NCI-H1694 (cell line): ENCODE measurements around the gene RBAK.
"Not testable (repeated sequence)": the region's sequence is repeated elsewhere in the genome, so short reads cannot be mapped to it uniquely, and the experiment has no call there.

Experiments
- DNase-seq: peaks from one replicate; lab custom pipeline; 2025; lab: John Stamatoyannopoulos, UW

RBAK gene

DNA sequence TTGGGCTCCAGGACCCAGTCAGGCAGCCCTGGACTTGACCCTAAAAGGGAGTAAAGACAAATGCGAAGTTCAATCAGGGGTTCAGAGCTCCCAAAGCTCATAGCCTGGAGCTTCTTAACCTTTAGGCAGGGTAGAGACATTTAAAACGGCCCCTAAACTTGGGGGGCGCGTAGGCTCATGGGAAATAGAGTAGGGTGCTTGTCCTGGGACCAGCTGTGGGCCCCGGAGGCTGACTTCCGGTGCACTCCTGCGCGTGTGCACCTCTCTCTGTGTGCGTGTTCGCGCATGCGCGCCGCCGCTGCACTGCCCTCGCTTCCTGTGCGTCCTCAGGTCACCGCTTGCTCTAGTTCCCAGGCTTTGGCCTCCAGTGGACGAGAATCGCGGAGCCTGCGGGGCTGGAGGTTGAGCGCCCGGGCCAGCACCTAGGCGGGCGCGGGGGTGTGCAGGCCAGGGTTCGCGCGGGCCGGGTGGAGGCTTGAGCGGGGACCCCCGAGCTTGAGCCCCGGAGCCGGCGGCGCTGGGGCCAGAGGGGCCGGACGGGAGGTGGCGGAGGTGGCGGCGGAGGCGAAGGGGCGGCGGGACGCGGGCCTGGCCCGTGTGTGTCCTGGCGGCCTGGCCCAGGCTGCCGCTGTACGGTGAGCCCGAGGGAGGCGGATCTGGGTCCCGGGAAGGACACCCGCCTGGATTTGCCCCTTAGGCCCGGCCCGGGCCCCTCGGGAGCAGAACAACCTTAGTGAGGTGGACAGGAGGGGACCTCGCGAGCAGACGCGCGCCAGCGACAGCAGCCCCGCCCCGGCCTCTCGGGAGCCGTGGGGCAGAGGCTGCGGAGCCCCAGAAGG lies at the start of gene RBAK:
Gene RBAK (plus strand): TSS at position 303 of the 839 bp plus-strand sequence. CDS start 2,217 bp downstream, outside the sequence.
- DNase-seq, result peak; percentile 73

- no peak for DNase-seq
These were observed 48.9 kb upstream of the RBAK start for GRCh38 chr7:4996696-4997222.

- no peak for DNase-seq
These were observed 47.4 kb upstream of the RBAK start for GRCh38 chr7:4998244-4998643.

DNA sequence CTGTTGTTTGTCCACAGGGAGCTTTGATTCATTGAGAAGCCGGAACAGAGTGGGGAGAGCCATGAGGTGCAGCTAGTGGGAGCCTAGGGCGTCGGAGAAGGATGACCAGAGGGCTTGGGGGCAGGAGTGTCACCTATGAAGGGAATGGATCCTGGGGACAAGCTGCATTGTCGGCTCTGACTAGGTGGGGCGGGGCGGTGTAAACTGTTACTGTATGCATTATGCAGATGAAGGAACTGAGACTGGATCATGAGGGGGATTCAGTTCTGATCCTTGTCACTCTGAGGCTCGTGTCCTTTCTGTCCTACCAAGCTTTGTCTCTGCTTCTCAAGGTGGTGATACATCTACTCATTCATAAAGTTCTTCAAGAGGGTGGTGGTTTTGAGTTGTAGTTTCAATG lies 46.8 kb upstream of the RBAK start:
- DNase-seq, result no peak

GRCh38 chr7:4999369-4999950 lies 46.2 kb upstream of the RBAK start:
- no peak for DNase-seq

- no peak for DNase-seq
These were observed 44.7 kb upstream of the RBAK start for GRCh38 chr7:5001003-5001402.

DNA sequence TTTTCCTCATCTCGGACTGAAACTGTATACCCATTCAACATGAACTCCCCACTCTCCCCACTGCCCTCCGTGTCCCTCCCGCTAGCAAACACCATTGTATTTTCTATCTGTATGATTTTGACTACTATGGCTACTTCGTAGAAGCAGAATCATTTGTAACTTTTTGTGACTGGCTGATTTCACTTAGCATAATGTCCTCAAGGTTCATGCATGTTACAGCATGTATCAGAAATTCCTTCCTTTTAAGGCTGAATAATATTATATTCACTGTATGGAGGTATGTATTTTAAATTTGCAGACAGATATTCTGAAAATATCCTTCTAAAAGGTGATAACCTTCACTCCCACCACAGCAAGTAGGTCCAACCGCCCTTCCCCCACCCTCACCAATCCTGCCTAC lies 43.7 kb upstream of the RBAK start:
- DNase-seq, result no peak

DNA sequence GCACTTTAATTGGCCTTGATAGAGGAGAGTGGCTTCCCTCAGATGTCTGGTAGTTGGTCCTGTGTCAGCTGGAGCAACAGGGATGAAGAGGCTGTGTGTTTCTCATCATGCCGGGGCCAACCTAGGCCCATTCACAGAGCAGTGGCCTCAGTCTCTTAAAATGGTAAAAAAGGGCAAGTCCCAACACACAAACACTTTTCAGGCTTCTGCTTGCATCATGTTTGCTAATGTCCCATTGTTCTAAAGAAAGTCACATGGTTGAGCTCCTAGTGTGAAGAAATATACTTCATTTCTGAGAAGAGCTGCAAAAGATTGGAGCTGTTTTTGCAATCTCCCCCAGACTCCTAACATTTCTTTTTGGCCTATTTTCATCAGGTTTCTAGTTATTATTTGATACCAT lies 40.6 kb upstream of the RBAK start:
- DNase-seq, result no peak

- DNase-seq, result no peak
These were observed 32.7 kb upstream of the RBAK start for GRCh38 chr7:5012985-5013384.

DNA sequence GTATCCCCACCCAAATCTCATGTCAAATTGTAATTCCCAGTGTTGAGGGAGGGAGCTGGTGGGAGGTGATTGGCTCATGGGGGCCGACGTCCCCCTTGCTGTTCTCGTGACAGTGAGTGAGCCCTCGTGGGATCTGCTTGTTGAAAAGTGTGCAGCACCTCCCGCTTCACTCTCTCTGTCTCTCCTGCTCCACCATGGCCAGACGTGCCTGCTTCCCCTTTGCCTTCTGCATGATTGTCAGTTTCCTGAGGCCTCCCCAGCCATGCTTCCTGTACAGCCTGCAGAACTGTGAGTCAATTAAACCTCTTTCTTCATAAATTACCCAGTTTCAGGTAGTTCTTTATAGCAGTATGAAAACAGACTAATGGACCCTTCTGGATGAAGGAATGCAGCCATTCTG lies 29.7 kb upstream of the RBAK start:
- not testable (repeated sequence) for DNase-seq

- DNase-seq, result not testable (repeated sequence)
These were observed 28.0 kb upstream of the RBAK start for GRCh38 chr7:5017626-5018025.

DNA sequence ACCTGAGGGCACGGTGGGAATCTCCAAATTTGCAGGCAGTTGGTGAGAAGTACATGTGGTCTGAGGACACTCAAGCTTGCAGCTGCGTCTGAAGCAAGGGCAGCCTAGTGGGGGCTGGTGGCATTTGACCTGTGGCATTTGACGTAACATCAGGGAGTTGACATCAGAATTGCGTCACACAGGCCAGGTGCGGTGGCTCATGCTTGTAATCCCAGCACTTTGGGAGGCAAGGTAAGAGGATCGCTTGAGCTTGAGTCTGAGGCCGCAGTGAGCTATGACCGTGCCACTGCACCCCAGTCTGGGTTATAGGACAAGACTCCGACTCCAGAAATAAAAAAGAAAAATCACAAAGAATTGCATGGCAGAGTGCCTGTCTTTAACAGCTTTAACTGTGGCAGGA lies 25.6 kb upstream of the RBAK start:
- no peak for DNase-seq

- not testable (repeated sequence) for DNase-seq
These were observed 24.6 kb upstream of the RBAK start for GRCh38 chr7:5020976-5021550.

GRCh38 chr7:5023626-5024025 lies 22.0 kb upstream of the RBAK start:
- not testable (repeated sequence) for DNase-seq

GRCh38 chr7:5027796-5028410 lies 17.8 kb upstream of the RBAK start:
- DNase-seq, result not testable (repeated sequence)

- DNase-seq, result not testable (repeated sequence)
These were observed 12.5 kb upstream of the RBAK start for GRCh38 chr7:5033186-5033585.

GRCh38 chr7:5035276-5035675 lies 10.4 kb upstream of the RBAK start:
- no peak for DNase-seq

DNA sequence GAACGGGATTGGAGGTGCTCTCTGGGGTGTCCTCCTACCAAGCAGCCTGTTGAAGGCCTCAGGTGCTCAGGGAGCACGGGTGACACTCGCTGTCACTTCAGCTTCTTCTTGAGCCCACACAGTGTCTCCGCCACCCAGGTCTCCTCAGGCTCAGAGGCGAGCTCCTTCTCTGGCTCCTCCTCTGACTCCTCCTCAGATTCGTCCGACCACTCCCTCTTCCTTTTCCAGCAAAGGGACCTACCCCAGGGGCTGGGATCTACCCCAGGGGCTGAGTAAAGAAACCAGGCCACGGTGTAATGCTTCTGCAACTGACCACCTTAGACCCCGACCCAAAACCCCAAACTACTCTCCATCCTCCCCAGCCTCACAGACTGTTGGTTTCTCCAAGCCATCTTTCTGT lies 9.2 kb upstream of the RBAK start:
- no peak for DNase-seq

DNA sequence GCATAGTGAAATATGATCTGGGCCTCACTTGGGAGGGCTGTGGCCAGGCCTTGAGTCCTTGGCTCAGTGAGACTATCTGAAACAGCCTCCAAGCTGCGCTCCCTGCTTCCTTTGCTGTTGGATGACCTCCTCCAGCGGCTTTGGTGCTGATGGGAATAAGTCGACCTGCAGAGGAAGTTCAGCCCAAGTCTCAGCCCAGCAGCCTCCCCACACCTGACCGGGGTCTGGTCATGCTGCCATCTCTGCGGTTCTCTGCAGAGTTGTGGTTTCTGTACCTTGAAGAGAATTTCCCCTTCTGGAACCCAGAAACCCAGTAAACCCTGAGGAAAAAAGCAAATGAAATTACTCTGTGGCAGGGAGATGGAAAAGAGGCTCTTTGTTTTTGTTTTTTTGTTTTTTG lies 4.6 kb upstream of the RBAK start:
- no peak for DNase-seq

GRCh38 chr7:5043661-5044060 lies 2.0 kb upstream of the RBAK start:
- DNase-seq, result no peak

DNA sequence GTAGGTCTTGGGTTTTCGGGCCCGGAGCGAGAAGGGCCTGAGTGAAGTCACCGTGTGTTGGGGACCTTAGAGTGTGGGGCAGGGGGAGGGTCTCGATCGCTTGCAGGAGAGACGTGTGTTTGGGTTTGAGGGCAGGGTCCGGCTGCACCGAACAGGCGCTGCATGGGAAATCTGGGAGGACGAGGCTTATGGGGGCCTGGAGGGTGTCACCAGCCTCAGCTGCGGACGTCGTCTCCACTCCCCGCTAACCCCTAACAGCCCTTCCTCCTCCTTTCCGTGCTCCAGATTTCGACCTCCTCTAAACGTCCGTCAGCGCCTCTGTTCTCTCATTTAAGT lies 705 bp downstream of the RBAK start:
- DNase-seq, result not testable (repeated sequence)

GRCh38 chr7:5047127-5047526 lies 1.5 kb downstream of the RBAK start:
- not testable (repeated sequence) for DNase-seq

- DNase-seq, result no peak
These were observed 5.0 kb downstream of the RBAK start for GRCh38 chr7:5050676-5051075.
